Upper lobe of left lung (tissue), 4 donors: ENCODE results near the gene SLC25A13.

Experiments
- EP300 ChIP-seq, 4 donors: sonication (generic); formaldehyde crosslinking; IDR thresholded peaks; one replicate each; pipeline ENCODE4 v1.5.1; 2017; ENCODE audit warnings: antibody characterized with exemption in 4 of 4, control low read depth in 2 of 4
- TF ChIP-seq, protein P1 (sequence below), 6 experiments: fragments of 450-650 bp in 4 of 6; fragments of 200-600 bp in 2 of 6; sonication (generic) in 2 of 6; IDR thresholded peaks; one replicate each; pipeline ENCODE4 v1.5.1; 2016 to 2019; ENCODE audit warnings: antibody characterized with exemption in 6 of 6

GRCh38 chr7:96217147-96217546 lies 104.8 kb downstream of the SLC25A13 start:
- TF ChIP-seq, protein P1, sequence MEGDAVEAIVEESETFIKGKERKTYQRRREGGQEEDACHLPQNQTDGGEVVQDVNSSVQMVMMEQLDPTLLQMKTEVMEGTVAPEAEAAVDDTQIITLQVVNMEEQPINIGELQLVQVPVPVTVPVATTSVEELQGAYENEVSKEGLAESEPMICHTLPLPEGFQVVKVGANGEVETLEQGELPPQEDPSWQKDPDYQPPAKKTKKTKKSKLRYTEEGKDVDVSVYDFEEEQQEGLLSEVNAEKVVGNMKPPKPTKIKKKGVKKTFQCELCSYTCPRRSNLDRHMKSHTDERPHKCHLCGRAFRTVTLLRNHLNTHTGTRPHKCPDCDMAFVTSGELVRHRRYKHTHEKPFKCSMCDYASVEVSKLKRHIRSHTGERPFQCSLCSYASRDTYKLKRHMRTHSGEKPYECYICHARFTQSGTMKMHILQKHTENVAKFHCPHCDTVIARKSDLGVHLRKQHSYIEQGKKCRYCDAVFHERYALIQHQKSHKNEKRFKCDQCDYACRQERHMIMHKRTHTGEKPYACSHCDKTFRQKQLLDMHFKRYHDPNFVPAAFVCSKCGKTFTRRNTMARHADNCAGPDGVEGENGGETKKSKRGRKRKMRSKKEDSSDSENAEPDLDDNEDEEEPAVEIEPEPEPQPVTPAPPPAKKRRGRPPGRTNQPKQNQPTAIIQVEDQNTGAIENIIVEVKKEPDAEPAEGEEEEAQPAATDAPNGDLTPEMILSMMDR (IDR thresholded peaks at IDR 0.05): no peak
- no peak for TF ChIP-seq EP300 (IDR thresholded peaks at IDR 0.05)
